ENCODE results near the gene BARX1.

GRCh38 chr9:93984860-93985259, 29.7 kb upstream of the BARX1 start:
- no peak for TF ChIP-seq CTCF (tag by site-specific recombination; IDR thresholded peaks at IDR 0.05)
- no peak for TF ChIP-seq ZNF274 (IDR thresholded peaks at IDR 0.05; ENCODE audit: low read length)
- TF ChIP-seq ZNF274 (tag by site-specific recombination; IDR thresholded peaks at IDR 0.05; ENCODE audit: borderline replicate concordance): no peak
